ENCODE results near the gene ACOXL. TPM values are rescaled to one million over a fixed set of nuclear protein-coding genes. Genes with fewer than 3 reads are reported as not detected.

ACOXL gene
- total RNA-seq, 1 experiment from 2014 or later: not detected

DNA sequence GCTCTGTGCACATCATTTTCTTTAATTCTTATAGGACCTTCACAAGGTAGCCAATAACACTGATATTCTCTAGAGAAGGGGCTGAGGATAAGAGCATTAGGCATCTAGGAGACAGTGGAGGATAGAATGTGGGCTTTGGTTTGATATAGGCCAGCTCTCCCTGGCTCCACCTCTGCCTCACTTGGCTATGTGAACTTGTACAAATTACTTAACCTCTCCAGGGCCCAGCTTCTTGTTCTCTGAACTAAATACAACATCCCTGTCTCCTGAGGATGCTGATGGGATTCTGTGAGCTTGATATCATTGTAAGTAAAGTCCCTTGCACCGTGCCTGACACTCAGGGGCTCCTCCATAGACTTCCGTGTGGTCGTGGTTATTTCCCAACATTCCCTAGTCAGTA lies 87.3 kb downstream of the ACOXL start:
- H3K36me3 ChIP-seq: no peaks in the 10 kb centered on the region
- peaks cover 6% of the 10 kb centered on the region for H3K9me3 ChIP-seq
- H3K27me3 ChIP-seq: peaks cover 7% of the 10 kb centered on the region
- DNase-seq: no peak
- H3K4me3 ChIP-seq: no peak overlapping the region

DNA sequence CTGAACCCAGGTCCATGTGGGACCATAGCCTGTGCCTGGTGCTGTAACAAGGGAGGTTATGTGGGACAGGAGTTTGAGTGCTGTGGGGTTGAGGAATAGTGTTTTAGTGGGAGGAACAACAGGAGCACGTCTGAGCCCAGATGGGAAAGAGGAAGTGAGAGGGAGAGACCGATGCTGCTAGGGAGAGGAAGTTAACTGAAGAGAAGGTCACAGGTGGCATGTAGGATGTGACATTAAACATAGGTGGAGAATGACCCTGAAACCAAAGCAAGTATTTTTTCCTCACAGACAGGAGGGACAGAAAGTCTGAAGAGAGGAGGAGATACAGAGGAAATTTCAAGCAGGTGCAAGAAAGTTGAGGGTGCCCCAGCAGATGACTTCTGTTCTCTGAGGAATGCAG lies 87.8 kb downstream of the ACOXL start:
- peaks cover 11% of the 10 kb centered on the region for H3K27me3 ChIP-seq
- peaks cover 6% of the 10 kb centered on the region for H3K9me3 ChIP-seq
- no peak overlapping the region for H3K4me3 ChIP-seq
- no peaks in the 10 kb centered on the region for H3K36me3 ChIP-seq
- DNase-seq: no peak

- no peaks in the 10 kb centered on the region for H3K36me3 ChIP-seq
- peaks cover 6% of the 10 kb centered on the region for H3K9me3 ChIP-seq
- no peak for DNase-seq
- H3K4me3 ChIP-seq: no peak overlapping the region
- H3K27me3 ChIP-seq: peaks cover 11% of the 10 kb centered on the region
Measured at GRCh38 chr2:110823165-110823564, 90.8 kb downstream of the ACOXL start.

GRCh38 chr2:110827511-110827910 lies 95.1 kb downstream of the ACOXL start:
- Histone ChIP-seq H3K4me3 (no peak overlapping the region), H3K36me3 (no peaks in the 10 kb centered on the region), H3K27me3 (peaks cover 14% of the 10 kb centered on the region), H3K9me3 (peaks cover 6% of the 10 kb centered on the region)
- DNase-seq: no peak

DNA sequence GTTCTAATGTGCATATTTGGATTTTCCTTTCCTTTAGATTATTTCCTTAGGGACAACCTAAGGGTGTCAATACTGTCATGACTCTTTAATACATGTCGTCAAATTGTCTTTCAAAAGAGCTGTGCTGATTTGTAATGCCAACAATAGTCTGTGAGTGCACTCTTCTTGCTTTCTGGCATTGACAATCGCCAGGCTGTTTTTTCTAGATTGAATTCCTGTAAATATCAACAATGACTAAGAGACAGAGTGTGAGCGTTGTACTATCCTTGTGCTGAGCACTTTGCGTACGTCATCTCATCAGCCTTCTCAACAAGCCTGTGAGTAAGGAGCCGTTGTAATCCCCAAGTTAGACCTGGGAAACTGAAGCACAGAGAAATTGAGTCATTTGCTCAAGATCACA lies 96.0 kb downstream of the ACOXL start:
- DNase-seq: no peak
- peaks cover 14% of the 10 kb centered on the region for H3K27me3 ChIP-seq

DNA sequence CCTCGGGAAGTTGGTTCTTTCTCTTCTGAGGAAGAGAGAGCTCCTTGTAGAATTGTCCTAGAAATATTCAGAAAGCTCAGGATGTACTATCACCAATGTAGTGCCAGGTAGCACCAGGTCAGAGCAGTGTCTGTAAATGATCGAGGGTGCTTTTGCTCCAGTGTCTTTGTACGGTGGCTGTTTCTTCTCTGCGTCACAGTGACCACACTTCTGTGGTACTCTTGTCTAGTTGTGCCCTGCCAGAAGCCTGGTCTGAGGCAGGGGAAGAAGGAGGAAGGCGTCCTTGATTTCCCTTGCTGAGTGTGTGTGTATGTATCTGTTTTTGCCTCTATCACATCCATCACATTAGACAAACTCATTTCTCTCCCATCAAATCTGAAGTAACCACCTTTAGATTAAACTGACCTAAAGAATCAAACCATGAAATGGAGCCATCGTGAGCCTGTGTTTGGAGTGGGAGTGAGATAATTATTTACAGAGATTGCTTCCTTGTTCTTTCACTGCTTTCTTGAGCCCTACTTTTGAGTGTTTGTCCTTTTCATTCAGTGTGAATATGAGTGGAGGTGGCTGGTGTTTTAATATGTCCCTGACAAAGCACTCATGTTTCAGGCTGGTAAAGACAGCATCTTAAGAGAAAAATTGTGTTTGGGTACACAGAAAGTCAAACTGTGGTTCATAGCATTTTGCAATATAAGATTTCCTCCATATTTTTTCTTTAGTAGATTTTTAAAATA lies 97.2 kb downstream of the ACOXL start:
- H3K36me3 ChIP-seq: no peaks in the 10 kb centered on the region
- no peak overlapping the region for H3K4me3 ChIP-seq
- peaks cover 8% of the 10 kb centered on the region; the same call in 1 of the 2 replicates for H3K27me3 ChIP-seq
- no peaks in the 10 kb centered on the region; the same call in 1 of the 2 replicates for H3K9me3 ChIP-seq
- no peak for DNase-seq

More for the DNA sequence above, 96.0 kb downstream of the ACOXL start:
- H3K36me3 ChIP-seq: no peaks in the 10 kb centered on the region
- peaks cover 6% of the 10 kb centered on the region for H3K9me3 ChIP-seq
- H3K4me3 ChIP-seq: no peak overlapping the region

- DNase-seq: no peak
- no peaks in the 10 kb centered on the region for H3K9me3 ChIP-seq
- no peaks in the 10 kb centered on the region for H3K36me3 ChIP-seq
- no peak overlapping the region for H3K4me3 ChIP-seq
- H3K27me3 ChIP-seq: peaks cover 3% of the 10 kb centered on the region; the same call in 1 of the 2 replicates
Measured at GRCh38 chr2:110832740-110833139, 100.4 kb downstream of the ACOXL start.

GRCh38 chr2:110834134-110834827 lies 101.9 kb downstream of the ACOXL start:
- H3K4me3 ChIP-seq: no peak overlapping the region
- no peaks in the 10 kb centered on the region for H3K36me3 ChIP-seq
- no peaks in the 10 kb centered on the region for H3K9me3 ChIP-seq
- peaks cover 3% of the 10 kb centered on the region; the same call in 1 of the 2 replicates for H3K27me3 ChIP-seq
- no peak for DNase-seq

- H3K4me3 ChIP-seq: no peak overlapping the region
- H3K9me3 ChIP-seq: no peaks in the 10 kb centered on the region
- H3K27me3 ChIP-seq: no peaks in the 10 kb centered on the region
- DNase-seq: no peak
- H3K36me3 ChIP-seq: no peaks in the 10 kb centered on the region
Measured at GRCh38 chr2:110836671-110837070, 104.3 kb downstream of the ACOXL start.

DNA sequence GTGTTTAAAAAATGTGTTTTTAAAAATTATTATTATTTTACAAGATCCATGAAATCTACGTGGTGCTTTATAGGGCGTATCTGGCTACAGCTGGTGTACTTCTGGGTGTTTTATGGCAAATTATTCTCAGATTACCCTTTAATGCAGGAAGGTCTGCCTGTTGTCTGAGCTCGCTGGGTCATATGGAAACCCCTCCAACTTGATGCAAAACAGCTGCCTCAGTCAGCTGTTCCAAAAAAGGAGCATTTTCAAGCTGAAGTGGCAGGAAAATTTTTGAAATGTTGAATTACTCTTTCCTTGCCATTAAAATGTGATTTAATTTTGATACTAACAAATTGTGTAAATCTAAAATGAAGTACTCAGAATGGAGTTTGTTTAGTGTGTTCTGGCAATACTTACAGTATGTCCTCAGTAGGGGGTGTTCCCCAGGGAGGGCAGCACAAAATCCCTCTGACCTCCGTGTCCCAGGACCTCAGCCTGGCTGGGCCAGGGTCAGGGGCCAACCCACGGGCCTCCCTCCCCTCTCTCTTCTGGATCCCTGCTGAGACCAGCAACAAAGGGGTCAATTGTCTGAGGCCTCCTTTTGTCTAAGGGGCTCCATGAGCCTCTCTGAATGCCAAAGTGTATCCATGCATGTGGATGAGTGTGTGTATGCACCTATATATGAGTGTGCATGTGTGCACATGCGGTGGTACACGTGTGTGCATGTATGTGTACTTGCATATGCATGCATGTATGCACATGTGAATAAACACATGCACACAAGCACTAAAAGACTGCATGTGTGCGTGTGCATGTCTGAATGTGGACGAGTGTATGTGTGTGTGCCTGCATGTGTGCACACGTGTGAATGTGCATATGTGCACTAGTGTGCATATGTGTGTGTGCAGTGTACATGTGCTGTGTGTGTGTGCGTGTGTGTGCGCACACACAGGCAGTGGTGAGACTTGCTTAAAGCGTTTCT lies 105.4 kb downstream of the ACOXL start:
- H3K36me3 ChIP-seq: no peaks in the 10 kb centered on the region
- H3K4me3 ChIP-seq: no peak overlapping the region
- DNase-seq: no peak
- no peaks in the 10 kb centered on the region for H3K27me3 ChIP-seq
- no peaks in the 10 kb centered on the region for H3K9me3 ChIP-seq

- no peak for DNase-seq
- Histone ChIP-seq H3K36me3 (no peaks in the 10 kb centered on the region), H3K27me3 (no peaks in the 10 kb centered on the region), H3K4me3 (no peak overlapping the region), H3K9me3 (no peaks in the 10 kb centered on the region)
Measured at GRCh38 chr2:110838657-110839384, 106.4 kb downstream of the ACOXL start.

DNA sequence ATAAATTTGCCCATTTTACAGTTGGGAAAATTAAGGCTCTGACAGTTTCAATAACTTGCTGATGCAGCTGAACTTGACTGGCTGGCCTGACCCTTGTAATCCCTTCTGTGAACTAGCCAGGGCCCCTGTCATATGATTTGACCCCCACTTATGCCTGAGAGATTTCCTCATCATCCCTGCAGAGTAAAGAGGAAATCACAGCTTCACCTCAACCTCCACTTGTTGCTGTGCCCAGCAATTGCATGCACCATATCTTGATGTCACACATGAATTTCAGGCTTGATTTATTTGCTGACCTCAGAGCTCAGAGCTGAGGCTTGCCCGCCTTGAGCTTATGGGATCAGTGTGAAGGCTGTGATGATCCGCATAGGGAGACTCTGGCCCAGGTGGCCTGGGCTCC lies 108.1 kb downstream of the ACOXL start:
- no peaks in the 10 kb centered on the region for H3K9me3 ChIP-seq
- H3K36me3 ChIP-seq: no peaks in the 10 kb centered on the region
- no peaks in the 10 kb centered on the region for H3K27me3 ChIP-seq
- no peak overlapping the region for H3K4me3 ChIP-seq
- DNase-seq: no peak

DNA sequence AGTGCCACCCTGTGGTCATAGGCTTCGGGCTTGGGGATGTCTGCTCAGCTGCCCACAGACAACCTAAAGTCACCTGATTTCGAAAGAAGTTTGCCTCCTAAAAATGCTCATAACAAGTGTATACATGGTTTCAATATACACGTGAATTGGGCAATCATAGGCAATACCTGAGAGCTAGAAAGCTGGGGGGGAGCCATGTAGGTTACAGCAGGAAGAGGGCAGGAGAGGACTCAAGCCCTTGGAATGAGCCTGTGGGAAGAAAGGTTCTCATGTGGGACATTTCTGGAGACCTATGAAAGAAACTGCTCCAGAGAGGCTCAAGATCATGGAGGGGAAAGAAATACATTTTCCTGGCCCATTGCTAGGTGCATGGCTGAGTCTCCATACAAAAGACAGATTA lies 109.7 kb downstream of the ACOXL start:
- no peaks in the 10 kb centered on the region for H3K36me3 ChIP-seq
- no peak overlapping the region for H3K4me3 ChIP-seq
- no peak for DNase-seq
- no peaks in the 10 kb centered on the region for H3K9me3 ChIP-seq
- no peaks in the 10 kb centered on the region for H3K27me3 ChIP-seq

DNA sequence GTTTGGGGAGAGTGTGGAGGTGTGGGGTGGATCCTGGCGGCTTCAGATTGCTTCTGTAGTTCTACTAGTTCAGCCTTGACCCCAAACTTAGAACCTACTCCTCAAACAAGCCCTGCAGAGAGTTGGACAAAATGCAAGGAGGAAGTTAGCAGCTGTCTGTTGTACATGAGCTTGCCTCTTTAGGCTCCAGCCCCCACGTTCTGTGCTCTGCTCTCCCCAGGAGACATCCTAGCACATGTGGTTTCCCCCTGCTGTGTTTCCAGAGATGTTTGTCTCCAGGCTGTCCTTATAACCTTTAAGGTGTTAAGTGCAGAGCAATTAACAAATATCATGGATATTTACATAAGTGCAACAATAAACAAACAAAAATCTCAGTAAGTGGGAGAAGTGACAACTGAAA lies 111.1 kb downstream of the ACOXL start:
- no peak overlapping the region for H3K4me3 ChIP-seq
- DNase-seq: no peak
- no peaks in the 10 kb centered on the region for H3K9me3 ChIP-seq
- H3K36me3 ChIP-seq: no peaks in the 10 kb centered on the region
- H3K27me3 ChIP-seq: no peaks in the 10 kb centered on the region

DNA sequence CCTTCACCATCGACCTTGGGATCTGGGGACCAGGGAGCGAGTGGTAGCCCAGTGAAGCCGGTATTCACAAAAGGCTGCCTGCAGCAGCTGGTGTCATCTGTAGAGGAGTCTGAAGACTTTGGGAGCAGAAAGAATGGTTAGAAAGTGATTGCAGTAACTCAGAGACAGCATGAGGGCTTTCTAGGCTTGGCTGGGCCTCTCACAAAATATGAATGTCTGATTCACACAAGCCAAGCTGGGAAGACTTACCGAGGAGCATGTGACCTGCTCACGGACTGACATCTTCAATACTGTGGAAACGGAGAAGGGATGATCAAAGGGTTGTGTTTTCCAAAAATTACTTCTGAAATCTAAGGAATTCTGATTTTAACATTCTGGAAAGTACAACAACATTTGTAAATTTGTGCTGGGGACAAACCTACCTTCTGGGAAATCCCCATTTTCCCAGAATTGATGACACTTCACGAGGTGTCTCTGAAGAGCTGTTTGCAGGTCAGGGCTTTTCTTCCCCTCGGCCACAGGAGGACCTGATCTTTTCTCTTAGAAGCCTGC lies 111.7 kb downstream of the ACOXL start:
- no peak for DNase-seq
- Histone ChIP-seq H3K9me3 (no peaks in the 10 kb centered on the region), H3K4me3 (no peak overlapping the region), H3K36me3 (no peaks in the 10 kb centered on the region), H3K27me3 (no peaks in the 10 kb centered on the region)

GRCh38 chr2:110847651-110848050 lies 115.3 kb downstream of the ACOXL start:
- Histone ChIP-seq H3K36me3 (no peaks in the 10 kb centered on the region), H3K27me3 (no peaks in the 10 kb centered on the region), H3K4me3 (no peak overlapping the region), H3K9me3 (no peaks in the 10 kb centered on the region)
- no peak for DNase-seq
